HG02571 (cell line): ENCODE measurements around the gene CYP17A1.
"Not testable (repeated sequence)": the region's sequence is repeated elsewhere in the genome, so short reads cannot be mapped to it uniquely, and the experiment has no call there.

Experiments
- ATAC-seq: cut with Tn5 transposase; IDR thresholded peaks from one replicate; pipeline ENCODE4 v1.9.1; 2021; ENCODE audit warnings: mild to moderate bottlenecking, moderate library complexity; ENCODE audit not compliant: unreplicated experiment

The CYP17A1 gene, protein sequence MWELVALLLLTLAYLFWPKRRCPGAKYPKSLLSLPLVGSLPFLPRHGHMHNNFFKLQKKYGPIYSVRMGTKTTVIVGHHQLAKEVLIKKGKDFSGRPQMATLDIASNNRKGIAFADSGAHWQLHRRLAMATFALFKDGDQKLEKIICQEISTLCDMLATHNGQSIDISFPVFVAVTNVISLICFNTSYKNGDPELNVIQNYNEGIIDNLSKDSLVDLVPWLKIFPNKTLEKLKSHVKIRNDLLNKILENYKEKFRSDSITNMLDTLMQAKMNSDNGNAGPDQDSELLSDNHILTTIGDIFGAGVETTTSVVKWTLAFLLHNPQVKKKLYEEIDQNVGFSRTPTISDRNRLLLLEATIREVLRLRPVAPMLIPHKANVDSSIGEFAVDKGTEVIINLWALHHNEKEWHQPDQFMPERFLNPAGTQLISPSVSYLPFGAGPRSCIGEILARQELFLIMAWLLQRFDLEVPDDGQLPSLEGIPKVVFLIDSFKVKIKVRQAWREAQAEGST

GRCh38 chr10:102837230-102837721 lies at the start of gene CYP17A1:
Gene CYP17A1, minus strand, starts transcription at chr10:102837413. Its CDS starts 52 bp downstream, at chr10:102837361.
- no peak for ATAC-seq

GRCh38 chr10:102880256-102880655 lies 43.0 kb upstream of the CYP17A1 start:
- ATAC-seq: no peak

DNA sequence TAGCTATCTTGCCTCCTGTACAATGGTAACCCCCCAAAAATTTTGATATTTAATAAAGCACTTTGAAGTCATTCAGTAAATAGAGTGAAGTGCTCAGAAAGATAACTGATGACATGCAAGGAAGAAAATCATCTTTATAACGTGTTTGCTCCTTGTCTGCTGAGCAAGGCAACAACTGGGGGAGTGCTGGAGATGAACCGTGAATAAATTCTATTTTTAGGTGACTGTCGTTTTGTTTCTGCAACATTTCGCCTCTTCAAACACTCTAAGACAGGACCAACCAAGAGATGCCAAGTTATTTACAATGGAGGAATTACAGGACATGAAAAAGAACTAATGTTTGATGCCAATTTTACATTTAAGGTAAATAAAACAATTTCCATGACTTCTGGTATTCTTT lies 41.4 kb upstream of the CYP17A1 start:
- no peak for ATAC-seq

- no peak for ATAC-seq
Observed at GRCh38 chr10:102876747-102877153, 39.5 kb upstream of the CYP17A1 start.

DNA sequence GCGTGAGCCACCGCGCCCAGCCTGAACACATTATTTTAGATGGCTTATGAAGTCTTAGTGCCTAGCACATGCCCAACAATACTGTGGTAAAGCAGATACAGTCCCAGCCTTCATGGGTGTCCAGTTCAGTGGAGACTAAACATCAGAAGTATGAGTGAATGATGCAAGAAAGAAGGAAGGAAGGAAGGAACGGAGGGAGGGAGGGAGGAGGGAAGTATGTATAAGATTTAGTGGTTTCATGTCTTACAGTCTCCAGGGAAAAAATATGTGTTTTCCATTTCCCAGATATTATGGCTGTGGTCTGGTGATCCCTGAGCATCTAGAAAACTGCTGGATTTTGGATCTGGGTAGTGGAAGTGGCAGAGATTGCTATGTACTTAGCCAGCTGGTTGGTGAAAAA lies 35.0 kb upstream of the CYP17A1 start:
- no peak for ATAC-seq

- no peak for ATAC-seq
Observed at GRCh38 chr10:102870221-102870620, 33.0 kb upstream of the CYP17A1 start.

GRCh38 chr10:102869258-102870198 lies 32.3 kb upstream of the CYP17A1 start, which contains the start of gene AS3MT:
Gene AS3MT, plus strand, starts transcription at chr10:102869470. Its CDS starts 123 bp downstream, at chr10:102869593.
- ATAC-seq: no peak

GRCh38 chr10:102868911-102869257 lies 31.7 kb upstream of the CYP17A1 start:
- ATAC-seq: no peak

GRCh38 chr10:102865620-102866019 lies 28.4 kb upstream of the CYP17A1 start:
- ATAC-seq: no peak

- no peak for ATAC-seq
Observed at GRCh38 chr10:102863660-102864059, 26.4 kb upstream of the CYP17A1 start.

- no peak for ATAC-seq
Observed at GRCh38 chr10:102859911-102860310, 22.7 kb upstream of the CYP17A1 start.

- no peak for ATAC-seq
Observed at GRCh38 chr10:102856758-102857424, 19.7 kb upstream of the CYP17A1 start.

DNA sequence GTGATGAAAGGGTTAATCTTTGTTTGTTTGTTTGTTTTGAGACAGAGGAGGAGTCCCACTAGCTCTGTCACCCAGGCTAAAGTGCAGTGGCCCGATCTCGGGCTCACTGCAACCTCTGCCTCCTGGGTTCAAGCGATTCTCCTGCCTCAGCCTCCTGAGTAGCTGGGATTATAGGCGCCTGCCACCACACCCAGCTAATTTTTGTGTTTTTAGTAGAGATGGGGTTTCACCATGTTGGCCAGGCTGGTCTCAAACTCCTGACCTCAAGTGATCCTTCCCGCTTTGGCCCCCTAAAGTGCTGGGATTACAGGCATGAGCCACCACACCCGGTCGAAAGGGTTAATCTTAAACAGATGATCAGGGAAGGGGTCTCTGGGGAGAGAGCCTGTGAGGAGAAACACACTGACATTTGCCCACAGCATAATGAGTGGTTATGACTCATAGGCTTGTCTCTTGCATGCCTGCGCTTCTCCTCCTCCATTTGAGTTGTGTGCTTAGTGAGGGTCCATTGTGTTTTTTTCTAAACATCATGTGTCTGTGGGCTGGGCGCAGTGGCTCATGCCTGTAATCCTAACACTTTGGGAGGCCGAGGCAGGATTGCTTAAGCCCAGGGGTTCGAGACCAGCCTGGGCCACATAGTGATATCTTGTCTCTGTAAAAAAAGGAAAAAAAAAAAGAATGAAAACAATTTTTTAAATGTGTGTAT lies 18.7 kb upstream of the CYP17A1 start:
- not testable (repeated sequence) for ATAC-seq

GRCh38 chr10:102853237-102853636 lies 16.0 kb upstream of the CYP17A1 start:
- ATAC-seq: not testable (repeated sequence)

- no peak for ATAC-seq
Observed at GRCh38 chr10:102850025-102850518, 12.9 kb upstream of the CYP17A1 start.

- ATAC-seq: no peak
Observed at GRCh38 chr10:102845352-102845902, 8.2 kb upstream of the CYP17A1 start.

DNA sequence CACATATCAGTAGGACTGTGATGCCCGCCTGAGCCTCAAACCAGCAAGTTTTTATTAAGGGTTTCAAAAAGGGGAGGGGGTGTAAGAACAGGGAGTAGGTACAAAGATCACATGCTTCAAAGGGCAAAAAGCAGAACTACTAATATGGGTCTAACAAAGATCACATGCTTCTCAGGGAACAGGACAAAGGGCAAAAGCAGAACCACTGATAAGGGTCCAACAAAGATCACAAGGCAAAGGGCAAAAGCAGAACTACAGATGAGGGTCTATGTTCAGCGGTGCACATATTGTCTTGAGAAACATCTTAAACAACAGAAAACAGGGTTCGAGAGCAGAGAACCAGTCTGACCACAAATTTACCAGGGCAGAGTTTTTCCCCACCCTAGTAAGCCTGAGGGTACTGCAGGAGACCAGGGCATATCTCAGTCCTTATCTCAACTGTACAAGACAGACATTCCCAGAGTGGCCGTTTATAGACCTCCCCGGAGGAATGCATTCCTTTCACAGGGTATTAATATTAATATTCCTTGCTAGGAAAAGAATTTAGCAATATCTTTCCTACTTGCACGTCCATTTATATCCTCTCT lies 7.1 kb upstream of the CYP17A1 start:
- not testable (repeated sequence) for ATAC-seq

- ATAC-seq: not testable (repeated sequence)
Observed at GRCh38 chr10:102843139-102843538, 5.9 kb upstream of the CYP17A1 start.

DNA sequence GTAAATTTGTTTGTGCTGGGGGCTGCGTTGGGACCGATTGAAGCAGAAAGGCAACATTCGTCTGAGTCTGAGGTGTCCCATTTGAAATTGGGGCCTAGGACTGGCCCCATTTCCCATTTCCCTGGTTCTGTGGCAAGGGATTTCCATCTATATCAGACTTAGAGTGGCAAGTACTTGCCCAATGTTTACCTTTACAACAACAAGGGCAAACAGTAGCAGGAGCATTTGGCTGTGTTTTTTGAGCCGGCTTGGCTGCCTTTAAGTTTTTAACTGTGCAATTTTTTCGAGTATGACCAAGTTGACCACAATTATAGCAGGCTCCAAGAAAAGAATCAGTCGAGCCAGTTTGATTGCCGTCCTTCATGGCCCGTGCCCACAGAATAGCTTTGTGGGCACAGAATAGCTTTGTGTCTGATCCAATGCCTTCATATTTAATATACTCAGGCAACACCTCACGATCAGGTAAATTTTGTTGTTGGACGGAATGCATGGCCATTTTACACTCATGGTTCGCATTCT lies 4.7 kb upstream of the CYP17A1 start:
- ATAC-seq: no peak
